ENCODE results near the gene EPSTI1.

Gene EPSTI1

DNA sequence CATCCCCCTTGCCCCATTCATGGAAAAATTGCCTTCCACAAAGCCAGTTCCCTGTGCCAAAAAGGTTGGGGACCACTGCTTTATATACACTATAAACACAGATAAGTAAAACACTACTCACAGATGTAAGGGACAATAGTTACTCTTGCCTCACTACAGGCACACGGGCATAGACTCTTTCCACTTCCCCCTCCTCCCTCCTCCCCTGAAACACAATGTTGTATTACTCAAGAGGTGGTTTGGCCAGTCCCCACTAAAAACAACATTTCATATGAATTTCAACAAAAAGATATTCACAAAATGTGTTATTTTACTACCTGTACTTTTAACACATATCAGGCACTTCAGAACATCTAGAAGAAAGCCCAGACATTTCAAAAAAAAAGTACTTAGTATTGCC is 45.1 kb downstream of the EPSTI1 start:
- Histone ChIP-seq H3K36me3 (ENCODE audit: control insufficient read depth, insufficient read depth, low read length) (no peaks in the 10 kb centered on the region), H3K27ac (ENCODE audit: low read depth, low read length) (no peak overlapping the region), H3K27me3 (ENCODE audit: control insufficient read depth, insufficient read depth, low read length) (no peaks in the 10 kb centered on the region), H3K9me3 (ENCODE audit: control insufficient read depth, insufficient read depth, low read depth, low read length) (peaks cover 11% of the 10 kb centered on the region; the same call in 1 of the 2 replicates), H3K4me1 (ENCODE audit: control insufficient read depth, insufficient read depth, low read length) (no peaks in the 10 kb centered on the region), H3K4me3 (ENCODE audit: low read depth, low read length) (no peak overlapping the region), H3K9ac (ENCODE audit: low read length) (no peak overlapping the region)

DNA sequence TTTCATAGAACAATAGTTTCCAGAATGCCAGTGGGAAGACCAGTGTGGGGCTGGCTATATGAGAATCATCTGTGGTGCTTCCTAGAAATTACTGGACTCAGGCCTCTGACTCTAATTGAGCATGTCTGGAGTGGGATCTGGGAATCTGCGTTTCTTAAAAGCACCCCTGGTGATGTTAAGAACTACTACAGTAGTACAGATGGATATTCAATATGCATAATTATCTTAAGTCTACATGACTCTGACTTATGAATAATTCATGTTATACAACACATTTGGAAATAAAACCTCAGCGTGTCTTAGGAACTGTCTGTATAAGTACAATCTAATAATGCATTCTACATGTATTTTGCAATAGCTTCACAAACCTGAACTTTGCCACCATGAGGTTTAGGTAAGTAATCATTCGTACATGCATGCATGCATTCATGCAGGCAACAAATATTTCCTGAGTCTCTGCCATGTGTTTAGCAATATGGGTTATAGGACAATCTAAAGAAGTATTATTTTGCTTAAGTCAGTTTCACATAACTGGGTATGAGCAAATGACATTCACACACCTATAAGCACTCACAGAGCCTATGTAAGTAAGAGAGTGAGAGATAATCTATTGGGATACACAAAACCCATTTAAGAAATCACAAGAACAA is 62.0 kb downstream of the EPSTI1 start:
- Histone ChIP-seq H3K4me1 (ENCODE audit: control insufficient read depth, insufficient read depth, low read length) (no peaks in the 10 kb centered on the region), H3K36me3 (ENCODE audit: control insufficient read depth, insufficient read depth, low read length) (no peaks in the 10 kb centered on the region), H3K4me3 (ENCODE audit: low read depth, low read length) (no peak overlapping the region), H3K9me3 (ENCODE audit: control insufficient read depth, insufficient read depth, low read depth, low read length) (peaks cover 3% of the 10 kb centered on the region; the same call in 1 of the 2 replicates), H3K27me3 (ENCODE audit: control insufficient read depth, insufficient read depth, low read length) (no peaks in the 10 kb centered on the region), H3K9ac (ENCODE audit: low read length) (no peak overlapping the region), H3K27ac (ENCODE audit: low read depth, low read length) (no peak overlapping the region)

DNA sequence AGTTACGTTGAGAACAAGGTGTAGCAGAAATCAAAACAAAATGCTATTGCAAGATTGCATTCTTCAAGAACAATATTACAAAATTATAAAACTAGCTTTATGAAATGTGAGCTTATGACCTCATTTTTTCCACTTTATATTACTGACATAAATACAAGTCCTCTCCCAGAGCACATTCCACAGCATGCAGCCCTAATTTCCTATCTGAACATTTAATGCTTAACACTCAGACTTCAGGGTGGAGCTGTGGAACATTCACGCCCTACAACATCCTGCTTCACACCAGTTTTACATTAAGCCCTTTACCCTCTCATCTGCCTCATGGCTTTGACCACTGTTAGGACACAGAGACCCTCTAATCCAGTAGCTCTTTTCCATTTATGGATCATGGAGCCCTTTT is 65.5 kb downstream of the EPSTI1 start:
- Histone ChIP-seq H3K27ac (ENCODE audit: low read depth, low read length) (no peak overlapping the region), H3K27me3 (ENCODE audit: control insufficient read depth, insufficient read depth, low read length) (no peaks in the 10 kb centered on the region), H3K36me3 (ENCODE audit: control insufficient read depth, insufficient read depth, low read length) (no peaks in the 10 kb centered on the region), H3K9ac (ENCODE audit: low read length) (no peak overlapping the region), H3K9me3 (ENCODE audit: control insufficient read depth, insufficient read depth, low read depth, low read length) (peaks cover 3% of the 10 kb centered on the region; the same call in 1 of the 2 replicates), H3K4me1 (ENCODE audit: control insufficient read depth, insufficient read depth, low read length) (no peaks in the 10 kb centered on the region), H3K4me3 (ENCODE audit: low read depth, low read length) (no peak overlapping the region)

DNA sequence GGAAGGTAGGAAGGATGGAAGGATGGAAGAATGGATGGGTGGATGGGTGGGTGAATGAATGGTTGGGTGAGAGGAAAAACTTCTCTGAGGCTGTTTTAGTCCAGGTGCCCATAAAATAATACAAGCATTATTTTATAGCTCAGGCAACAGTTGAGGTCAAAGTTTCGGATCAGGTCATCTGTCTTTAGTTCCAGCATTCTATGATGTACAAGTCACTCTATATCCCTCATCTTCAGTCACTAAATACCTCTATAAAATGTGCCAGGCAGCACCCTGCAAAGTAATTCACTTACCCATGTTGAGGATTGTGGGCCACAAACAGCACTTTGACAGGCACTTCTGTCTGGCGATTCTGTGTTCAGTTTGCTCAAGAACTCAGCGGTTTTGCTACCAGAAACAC is 66.0 kb downstream of the EPSTI1 start:
- Histone ChIP-seq H3K27me3 (ENCODE audit: control insufficient read depth, insufficient read depth, low read length) (no peaks in the 10 kb centered on the region), H3K4me3 (ENCODE audit: low read depth, low read length) (no peak overlapping the region), H3K27ac (ENCODE audit: low read depth, low read length) (no peak overlapping the region), H3K9ac (ENCODE audit: low read length) (no peak overlapping the region), H3K36me3 (ENCODE audit: control insufficient read depth, insufficient read depth, low read length) (no peaks in the 10 kb centered on the region), H3K9me3 (ENCODE audit: control insufficient read depth, insufficient read depth, low read depth, low read length) (peaks cover 3% of the 10 kb centered on the region; the same call in 1 of the 2 replicates), H3K4me1 (ENCODE audit: control insufficient read depth, insufficient read depth, low read length) (no peaks in the 10 kb centered on the region)

DNA sequence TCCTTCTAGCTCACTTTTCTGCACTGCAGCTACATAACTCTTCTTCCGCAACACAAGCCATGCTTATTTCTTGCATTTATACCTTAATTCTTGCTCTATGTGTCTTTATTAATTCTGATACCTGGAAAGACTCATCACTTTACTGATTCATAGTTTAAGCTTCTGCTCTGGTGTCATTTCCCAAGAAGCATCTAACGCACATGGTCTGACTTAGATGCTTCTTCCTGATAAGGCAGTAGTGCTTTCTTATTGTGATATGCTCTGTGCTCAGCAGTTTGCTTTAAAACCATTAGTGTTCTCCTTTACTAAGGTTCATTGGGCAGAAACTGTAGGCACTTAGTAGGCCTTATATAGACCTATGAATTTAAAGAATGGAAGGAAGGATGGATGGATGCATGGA is 66.4 kb downstream of the EPSTI1 start:
- H3K9me3 ChIP-seq (ENCODE audit: control insufficient read depth, insufficient read depth, low read depth, low read length): peaks cover 3% of the 10 kb centered on the region; the same call in 1 of the 2 replicates
- no peak overlapping the region for H3K4me3 ChIP-seq (ENCODE audit: low read depth, low read length)
- no peak overlapping the region for H3K9ac ChIP-seq (ENCODE audit: low read length)
- no peak overlapping the region for H3K27ac ChIP-seq (ENCODE audit: low read depth, low read length)
- H3K27me3 ChIP-seq (ENCODE audit: control insufficient read depth, insufficient read depth, low read length): no peaks in the 10 kb centered on the region
- H3K36me3 ChIP-seq (ENCODE audit: control insufficient read depth, insufficient read depth, low read length): no peaks in the 10 kb centered on the region
- no peaks in the 10 kb centered on the region for H3K4me1 ChIP-seq (ENCODE audit: control insufficient read depth, insufficient read depth, low read length)

DNA sequence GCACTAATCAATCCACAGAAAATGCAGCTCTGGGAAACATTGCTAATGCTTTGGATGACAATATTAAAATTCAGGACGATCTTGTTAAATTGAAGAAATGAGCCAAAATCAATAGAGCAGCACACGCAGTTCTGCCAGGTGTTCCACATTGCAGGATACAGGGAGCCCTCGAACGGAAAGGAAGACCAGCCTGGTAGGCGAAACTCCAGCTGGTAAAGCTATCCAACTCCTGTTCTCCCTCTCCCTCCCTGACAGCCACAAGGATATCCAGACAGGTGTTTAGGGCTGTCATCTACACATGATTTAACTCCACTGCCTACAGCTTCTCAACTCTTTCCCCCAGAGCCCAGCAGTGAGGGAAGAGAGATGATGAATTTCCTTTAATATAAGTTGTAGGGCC is 67.7 kb downstream of the EPSTI1 start:
- no peaks in the 10 kb centered on the region for H3K4me1 ChIP-seq (ENCODE audit: control insufficient read depth, insufficient read depth, low read length)
- H3K9me3 ChIP-seq (ENCODE audit: control insufficient read depth, insufficient read depth, low read depth, low read length): peaks cover 3% of the 10 kb centered on the region; the same call in 1 of the 2 replicates
- H3K36me3 ChIP-seq (ENCODE audit: control insufficient read depth, insufficient read depth, low read length): no peaks in the 10 kb centered on the region
- no peak overlapping the region for H3K4me3 ChIP-seq (ENCODE audit: low read depth, low read length)
- H3K9ac ChIP-seq (ENCODE audit: low read length): no peak overlapping the region
- no peaks in the 10 kb centered on the region for H3K27me3 ChIP-seq (ENCODE audit: control insufficient read depth, insufficient read depth, low read length)
- H3K27ac ChIP-seq (ENCODE audit: low read depth, low read length): no peak overlapping the region

DNA sequence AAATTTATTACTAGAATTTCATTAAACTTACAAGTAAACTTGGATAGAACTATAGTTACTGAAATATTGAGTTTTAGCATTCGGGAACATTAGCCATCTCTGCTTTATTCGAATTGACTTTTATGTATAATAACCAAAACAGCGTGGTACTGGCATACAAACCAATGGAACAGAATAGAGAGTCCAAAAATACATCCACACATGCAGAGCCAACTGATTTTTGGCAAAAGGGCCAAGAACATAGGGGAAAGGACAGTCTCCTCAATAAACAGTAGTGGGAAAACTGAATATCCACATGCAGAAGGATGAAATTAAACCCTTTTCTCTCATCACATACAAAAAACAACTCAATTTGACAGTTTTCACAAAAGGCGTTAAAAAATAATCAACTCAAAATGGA is 84.3 kb downstream of the EPSTI1 start:
- H3K27me3 ChIP-seq (ENCODE audit: control insufficient read depth, insufficient read depth, low read length): no peaks in the 10 kb centered on the region
- H3K36me3 ChIP-seq (ENCODE audit: control insufficient read depth, insufficient read depth, low read length): no peaks in the 10 kb centered on the region
- H3K4me1 ChIP-seq (ENCODE audit: control insufficient read depth, insufficient read depth, low read length): no peaks in the 10 kb centered on the region
- no peak overlapping the region for H3K4me3 ChIP-seq (ENCODE audit: low read depth, low read length)
- H3K9ac ChIP-seq (ENCODE audit: low read length): no peak overlapping the region
- H3K27ac ChIP-seq (ENCODE audit: low read depth, low read length): no peak overlapping the region
- H3K9me3 ChIP-seq (ENCODE audit: control insufficient read depth, insufficient read depth, low read depth, low read length): no peaks in the 10 kb centered on the region

DNA sequence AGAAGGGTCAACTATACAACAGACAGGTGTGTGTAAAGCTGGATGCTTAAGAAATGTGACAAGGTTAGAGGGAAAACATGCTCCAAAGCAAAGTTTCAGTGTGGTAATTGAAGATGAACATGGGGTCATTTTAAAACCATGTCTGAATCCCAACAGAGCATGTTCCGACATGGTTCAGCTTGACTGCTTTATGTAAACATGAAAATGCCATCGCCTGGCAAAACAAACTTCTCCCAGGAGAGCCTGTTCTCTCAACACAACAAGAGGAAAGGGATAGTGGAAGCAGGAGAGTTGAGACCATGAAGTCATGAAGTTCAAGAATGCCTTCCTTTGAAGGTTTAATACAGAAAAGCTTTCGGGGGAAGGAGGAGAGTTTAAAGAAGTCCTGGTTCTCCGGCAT is 85.8 kb downstream of the EPSTI1 start:
- Histone ChIP-seq H3K36me3 (ENCODE audit: control insufficient read depth, insufficient read depth, low read length) (no peaks in the 10 kb centered on the region), H3K27me3 (ENCODE audit: control insufficient read depth, insufficient read depth, low read length) (no peaks in the 10 kb centered on the region), H3K9ac (ENCODE audit: low read length) (no peak overlapping the region), H3K9me3 (ENCODE audit: control insufficient read depth, insufficient read depth, low read depth, low read length) (no peaks in the 10 kb centered on the region), H3K4me1 (ENCODE audit: control insufficient read depth, insufficient read depth, low read length) (no peaks in the 10 kb centered on the region), H3K4me3 (ENCODE audit: low read depth, low read length) (no peak overlapping the region), H3K27ac (ENCODE audit: low read depth, low read length) (no peak overlapping the region)

DNA sequence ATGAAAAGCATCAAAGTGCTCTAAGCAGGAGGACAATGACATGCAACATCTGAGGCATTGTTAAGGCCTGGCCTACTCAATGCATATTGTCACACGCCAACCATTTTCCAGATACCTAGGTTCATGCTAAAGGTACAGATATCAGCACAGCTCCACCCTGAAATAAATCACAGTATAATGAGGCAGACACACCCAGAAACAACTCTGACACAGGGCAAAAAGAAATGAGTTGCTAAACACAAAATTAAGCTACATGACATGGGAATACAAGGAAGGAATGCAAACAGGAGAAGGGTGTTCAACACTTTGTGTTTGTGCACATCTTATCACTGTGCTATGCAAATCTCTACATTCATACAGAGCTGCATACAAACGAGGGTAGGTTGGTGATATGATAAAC is 86.5 kb downstream of the EPSTI1 start:
- Histone ChIP-seq H3K27me3 (ENCODE audit: control insufficient read depth, insufficient read depth, low read length) (no peaks in the 10 kb centered on the region), H3K27ac (ENCODE audit: low read depth, low read length) (no peak overlapping the region), H3K4me1 (ENCODE audit: control insufficient read depth, insufficient read depth, low read length) (no peaks in the 10 kb centered on the region), H3K4me3 (ENCODE audit: low read depth, low read length) (no peak overlapping the region), H3K9me3 (ENCODE audit: control insufficient read depth, insufficient read depth, low read depth, low read length) (no peaks in the 10 kb centered on the region), H3K9ac (ENCODE audit: low read length) (no peak overlapping the region), H3K36me3 (ENCODE audit: control insufficient read depth, insufficient read depth, low read length) (no peaks in the 10 kb centered on the region)

DNA sequence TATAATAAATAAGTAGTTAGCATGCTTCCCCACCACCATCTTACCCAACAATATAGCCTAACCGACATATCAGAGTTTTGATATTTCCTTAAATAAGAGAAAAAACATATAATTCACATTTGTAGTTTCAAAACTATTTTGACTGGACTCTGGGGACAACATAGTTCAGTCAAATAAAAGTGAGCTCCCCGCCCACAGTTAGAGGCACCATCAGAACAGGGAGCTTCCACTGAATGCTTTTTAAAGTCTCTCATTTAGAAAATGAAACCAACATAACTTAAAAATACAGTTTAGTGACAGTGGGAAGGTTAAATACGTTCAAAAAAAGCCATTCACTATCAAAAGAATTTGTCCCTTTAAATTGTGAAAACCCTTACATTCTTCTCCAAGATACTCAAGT is 92.8 kb downstream of the EPSTI1 start:
- no peak overlapping the region for H3K4me3 ChIP-seq (ENCODE audit: low read depth, low read length)
- H3K27me3 ChIP-seq (ENCODE audit: control insufficient read depth, insufficient read depth, low read length): no peaks in the 10 kb centered on the region
- no peak overlapping the region for H3K9ac ChIP-seq (ENCODE audit: low read length)
- no peaks in the 10 kb centered on the region for H3K9me3 ChIP-seq (ENCODE audit: control insufficient read depth, insufficient read depth, low read depth, low read length)
- H3K27ac ChIP-seq (ENCODE audit: low read depth, low read length): no peak overlapping the region
- no peaks in the 10 kb centered on the region for H3K36me3 ChIP-seq (ENCODE audit: control insufficient read depth, insufficient read depth, low read length)
- peaks cover 9% of the 10 kb centered on the region; the same call in 1 of the 2 replicates for H3K4me1 ChIP-seq (ENCODE audit: control insufficient read depth, insufficient read depth, low read length)

DNA sequence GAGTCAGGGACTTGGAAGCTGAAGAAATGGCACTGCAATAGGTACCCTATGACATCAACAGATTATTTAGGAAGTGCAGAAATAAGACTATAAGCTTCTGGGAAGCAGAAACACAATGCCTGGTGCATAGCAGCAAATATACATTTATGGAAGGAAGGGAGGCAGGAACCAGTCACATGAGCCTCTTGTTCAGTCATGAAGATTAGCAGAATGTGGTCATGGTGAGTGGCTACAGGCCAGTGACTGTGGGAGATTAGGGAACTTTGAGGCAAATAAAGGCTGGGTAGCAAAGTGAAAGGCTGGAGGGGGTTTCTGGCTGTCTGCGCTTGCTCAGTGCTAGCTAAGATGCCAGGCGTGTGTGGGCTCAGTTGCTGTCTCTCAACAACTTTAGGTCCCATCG is 96.3 kb downstream of the EPSTI1 start:
- H3K9me3 ChIP-seq (ENCODE audit: control insufficient read depth, insufficient read depth, low read depth, low read length): no peaks in the 10 kb centered on the region
- no peaks in the 10 kb centered on the region for H3K27me3 ChIP-seq (ENCODE audit: control insufficient read depth, insufficient read depth, low read length)
- H3K4me3 ChIP-seq (ENCODE audit: low read depth, low read length): no peak overlapping the region
- no peaks in the 10 kb centered on the region for H3K36me3 ChIP-seq (ENCODE audit: control insufficient read depth, insufficient read depth, low read length)
- peaks cover 12% of the 10 kb centered on the region; the same call in 1 of the 2 replicates for H3K4me1 ChIP-seq (ENCODE audit: control insufficient read depth, insufficient read depth, low read length)
- no peak overlapping the region for H3K27ac ChIP-seq (ENCODE audit: low read depth, low read length)
- H3K9ac ChIP-seq (ENCODE audit: low read length): no peak overlapping the region
